ENCODE results near the gene DENND1A. TPM values are rescaled to one million over a fixed set of nuclear protein-coding genes. Genes with fewer than 3 reads are reported as not detected.

DENND1A gene
- total RNA-seq, 1 experiment from 2014 or later: 42.5 TPM

- no peak for DNase-seq (ENCODE audit: unreplicated experiment)
- no peaks in the 10 kb centered on the region for H3K36me3 Mint-ChIP-seq (ENCODE audit: insufficient read depth, unreplicated experiment)
- no TSS peak for BruUV-seq (replicated peaks)
- no peaks in the 10 kb centered on the region for H3K27me3 Mint-ChIP-seq (ENCODE audit: insufficient read depth, unreplicated experiment)
- H3K4me1 Mint-ChIP-seq (ENCODE audit: insufficient read depth, unreplicated experiment): no peaks in the 10 kb centered on the region
- no peak overlapping the region for H3K27ac Mint-ChIP-seq (ENCODE audit: low read depth, unreplicated experiment)
- ChIA-PET CTCF (interaction anchor here (0.7 to 1.3 kb wide), 2 partner anchors 13 to 780 kb away, joined by 4 read pairs; no protein-coding TSS in a partner anchor), POLR2A (interaction anchor here (0.8 kb wide), 1 partner anchor 11 kb away, joined by 4 read pairs; no protein-coding TSS in a partner anchor)
- no peaks in the 10 kb centered on the region for H3K9me3 Mint-ChIP-seq (ENCODE audit: unreplicated experiment)
- intact Hi-C loops (cut with micrococcal nuclease): no loop called here
- no peak overlapping the region for H3K4me3 Mint-ChIP-seq (ENCODE audit: unreplicated experiment)
- TF ChIP-seq, protein P1, sequence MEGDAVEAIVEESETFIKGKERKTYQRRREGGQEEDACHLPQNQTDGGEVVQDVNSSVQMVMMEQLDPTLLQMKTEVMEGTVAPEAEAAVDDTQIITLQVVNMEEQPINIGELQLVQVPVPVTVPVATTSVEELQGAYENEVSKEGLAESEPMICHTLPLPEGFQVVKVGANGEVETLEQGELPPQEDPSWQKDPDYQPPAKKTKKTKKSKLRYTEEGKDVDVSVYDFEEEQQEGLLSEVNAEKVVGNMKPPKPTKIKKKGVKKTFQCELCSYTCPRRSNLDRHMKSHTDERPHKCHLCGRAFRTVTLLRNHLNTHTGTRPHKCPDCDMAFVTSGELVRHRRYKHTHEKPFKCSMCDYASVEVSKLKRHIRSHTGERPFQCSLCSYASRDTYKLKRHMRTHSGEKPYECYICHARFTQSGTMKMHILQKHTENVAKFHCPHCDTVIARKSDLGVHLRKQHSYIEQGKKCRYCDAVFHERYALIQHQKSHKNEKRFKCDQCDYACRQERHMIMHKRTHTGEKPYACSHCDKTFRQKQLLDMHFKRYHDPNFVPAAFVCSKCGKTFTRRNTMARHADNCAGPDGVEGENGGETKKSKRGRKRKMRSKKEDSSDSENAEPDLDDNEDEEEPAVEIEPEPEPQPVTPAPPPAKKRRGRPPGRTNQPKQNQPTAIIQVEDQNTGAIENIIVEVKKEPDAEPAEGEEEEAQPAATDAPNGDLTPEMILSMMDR (IDR thresholded peaks at IDR 0.05; ENCODE audit: unreplicated experiment): no peak
Observed at GRCh38 chr9:123604861-123605260, 325.1 kb downstream of the DENND1A start.

GRCh38 chr9:123601828-123602227 lies 328.1 kb downstream of the DENND1A start:
- no peak for DNase-seq (ENCODE audit: unreplicated experiment)
- intact Hi-C loops (cut with micrococcal nuclease): no loop called here
- ChIA-PET CTCF (interaction anchor here (0.6 kb wide), 1 partner anchor 9 kb away, joined by 3 read pairs; no protein-coding TSS in a partner anchor), POLR2A (no interaction called here)
- H3K27me3 Mint-ChIP-seq (ENCODE audit: insufficient read depth, unreplicated experiment): no peaks in the 10 kb centered on the region
- no peak overlapping the region for H3K27ac Mint-ChIP-seq (ENCODE audit: low read depth, unreplicated experiment)
- BruUV-seq (replicated peaks): no TSS peak
- TF ChIP-seq, protein P1 (IDR thresholded peaks at IDR 0.05; ENCODE audit: unreplicated experiment): no peak
- no peak overlapping the region for H3K4me3 Mint-ChIP-seq (ENCODE audit: unreplicated experiment)
- H3K9me3 Mint-ChIP-seq (ENCODE audit: unreplicated experiment): no peaks in the 10 kb centered on the region
- H3K36me3 Mint-ChIP-seq (ENCODE audit: insufficient read depth, unreplicated experiment): no peaks in the 10 kb centered on the region
- H3K4me1 Mint-ChIP-seq (ENCODE audit: insufficient read depth, unreplicated experiment): no peaks in the 10 kb centered on the region

DNA sequence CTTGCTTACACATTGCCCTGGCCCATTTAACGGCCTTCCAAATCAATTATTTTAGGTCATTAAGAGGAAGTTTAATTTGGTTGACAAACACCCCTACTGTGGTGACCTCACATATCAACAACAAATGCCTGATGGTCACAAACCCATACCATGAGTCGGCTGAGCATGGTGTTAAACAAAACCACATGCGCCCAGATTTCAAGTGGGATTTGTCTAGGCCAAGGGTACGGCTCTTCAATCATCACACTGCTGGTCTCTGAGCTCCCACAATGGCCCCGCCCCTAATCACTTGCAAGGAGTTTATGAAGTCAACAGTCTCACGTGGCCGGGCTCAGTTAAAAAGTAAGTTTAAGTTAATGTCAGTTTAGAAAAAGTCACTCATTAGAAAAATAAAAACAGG lies 330.1 kb downstream of the DENND1A start:
- H3K27ac Mint-ChIP-seq (ENCODE audit: low read depth, unreplicated experiment): no peak overlapping the region
- ChIA-PET POLR2A (no interaction called here), CTCF (no interaction called here)
- H3K4me3 Mint-ChIP-seq (ENCODE audit: unreplicated experiment): no peak overlapping the region
- TF ChIP-seq, protein P1 (IDR thresholded peaks at IDR 0.05; ENCODE audit: unreplicated experiment): no peak
- H3K4me1 Mint-ChIP-seq (ENCODE audit: insufficient read depth, unreplicated experiment): no peaks in the 10 kb centered on the region
- BruUV-seq (replicated peaks): no TSS peak
- no peaks in the 10 kb centered on the region for H3K36me3 Mint-ChIP-seq (ENCODE audit: insufficient read depth, unreplicated experiment)
- no peaks in the 10 kb centered on the region for H3K9me3 Mint-ChIP-seq (ENCODE audit: unreplicated experiment)
- no peaks in the 10 kb centered on the region for H3K27me3 Mint-ChIP-seq (ENCODE audit: insufficient read depth, unreplicated experiment)
- DNase-seq (ENCODE audit: unreplicated experiment): no peak
- intact Hi-C loops (cut with micrococcal nuclease): no loop called here

DNA sequence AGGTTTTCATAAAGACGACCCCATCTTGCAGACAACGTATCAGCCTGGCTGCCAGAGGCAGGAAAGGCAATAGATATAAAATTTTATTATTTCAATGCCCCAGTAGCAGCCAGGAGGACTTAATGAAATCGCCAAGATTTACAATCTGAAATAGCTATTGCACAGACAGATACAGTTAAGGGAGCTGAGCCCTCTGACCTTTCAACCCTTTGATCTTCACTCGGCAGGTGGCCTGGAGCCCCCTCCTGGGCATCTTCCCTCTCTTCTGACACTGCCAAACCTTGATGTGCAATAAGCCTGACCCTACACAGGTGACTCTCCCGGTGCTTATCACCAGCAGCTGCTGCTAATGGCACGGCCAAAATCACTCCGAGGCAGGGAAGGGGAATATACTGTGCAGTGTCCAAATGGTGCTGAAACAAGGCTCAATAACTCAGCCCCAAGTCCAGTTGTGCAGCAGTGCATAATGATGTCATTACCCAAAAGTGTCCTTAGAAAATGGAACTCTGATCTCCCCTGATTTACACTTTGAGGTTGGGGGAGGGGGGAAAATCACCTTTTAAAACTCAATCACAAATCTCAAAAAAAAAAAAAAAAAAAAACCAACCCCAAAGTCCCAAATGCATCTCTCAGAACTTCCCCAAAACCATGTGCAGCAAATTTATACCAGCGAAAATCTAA lies 331.9 kb downstream of the DENND1A start:
- Mint-ChIP-seq H3K4me1 (ENCODE audit: insufficient read depth, unreplicated experiment) (no peaks in the 10 kb centered on the region), H3K4me3 (ENCODE audit: unreplicated experiment) (no peak overlapping the region), H3K27me3 (ENCODE audit: insufficient read depth, unreplicated experiment) (no peaks in the 10 kb centered on the region), H3K9me3 (ENCODE audit: unreplicated experiment) (no peaks in the 10 kb centered on the region), H3K27ac (ENCODE audit: low read depth, unreplicated experiment) (no peak overlapping the region), H3K36me3 (ENCODE audit: insufficient read depth, unreplicated experiment) (no peaks in the 10 kb centered on the region)
- TF ChIP-seq, protein P1 (IDR thresholded peaks at IDR 0.05; ENCODE audit: unreplicated experiment): no peak
- POLR2A ChIA-PET: no interaction called here
- DNase-seq (ENCODE audit: unreplicated experiment): no peak
- intact Hi-C loops (cut with micrococcal nuclease): no loop called here
- BruUV-seq (replicated peaks): no TSS peak
- CTCF ChIA-PET: interaction anchor here (0.6 kb wide), 1 partner anchor 58 kb away, joined by 3 read pairs; no protein-coding TSS in a partner anchor
